Naive thymus-derived CD8-positive, alpha-beta T cell (primary cell): ENCODE results near the gene WRNIP1. TPM values are rescaled to one million over a fixed set of nuclear protein-coding genes. Genes with fewer than 3 reads are reported as not detected.
A peak's percentile ranks its signal among the peaks of the same experiment; 100 is the strongest.

ENCODE experiments used
- ATAC-seq, 2 donors: fragments of 150-1000 bp; cut with Tn5 transposase in 1 of 2; sonication (Bioruptor Pico), chemical (Tn5 transposase) in 1 of 2; 1 replicate in 1 of 2; 2 replicates in 1 of 2; pipeline ENCODE4 v1.10.0; 2021; ENCODE audit warnings: mild to moderate bottlenecking in 2 of 2, moderate library complexity in 2 of 2
- POLR2A ChIA-PET: fragments of 350-600 bp; sonication (Branson Sonifier 250); formaldehyde crosslinking; loops from one replicate; lab custom pipeline; 2021; ENCODE audit warnings: antibody characterized with exemption; lab: Charles Lee
- DNase-seq, 10 donors: peaks; one replicate each; pipeline versions ENCODE4 v3.0.0 to v3.0.0-alpha.2; 2020 to 2022
- H3K27ac Mint-ChIP-seq, 10 donors: one replicate each; pipeline ENCODE4 v1.8.0; 2020 to 2022; ENCODE audit warnings: mild to moderate bottlenecking in 10 of 10, mixed read lengths in 10 of 10, moderate library complexity in 4 of 10, inconsistent platforms in 1 of 10
- H3K27me3 Mint-ChIP-seq, 5 donors: one replicate each; pipeline ENCODE4 v1.8.0; 2021 to 2022; ENCODE audit warnings: mixed read lengths in 5 of 5
- H3K36me3 Mint-ChIP-seq, 3 donors: one replicate each; pipeline ENCODE4 v1.8.0; 2020 to 2022; ENCODE audit warnings: mixed read lengths in 3 of 3, mild to moderate bottlenecking in 2 of 3, inconsistent platforms in 1 of 3
- H3K4me1 Mint-ChIP-seq, 4 donors: one replicate each; pipeline ENCODE4 v1.8.0; 2021 to 2022; ENCODE audit warnings: mixed read lengths in 4 of 4
- H3K4me3 Mint-ChIP-seq, 10 donors: one replicate each; pipeline ENCODE4 v1.8.0; 2020 to 2022; ENCODE audit warnings: mild to moderate bottlenecking in 10 of 10, mixed read lengths in 10 of 10, moderate library complexity in 6 of 10, inconsistent platforms in 1 of 10
- H3K9me3 Mint-ChIP-seq, 9 donors: one replicate each; pipeline ENCODE4 v1.8.0; 2020 to 2022; ENCODE audit warnings: mixed read lengths in 9 of 9, mild to moderate bottlenecking in 3 of 9, inconsistent platforms in 1 of 9, moderate library complexity in 1 of 9
- polyA plus RNA-seq, 3 donors: library from polyadenylated mRNA; unstranded; fragments of 300-500 nt; fragmentation: Illumina TruSeq; gene quantifications; one replicate each; pipeline ENCODE4 v1.2.3, GENCODE V29; 2021
- total RNA-seq, 8 experiments: library from RNA in 2 of 8; stranded (reverse) in 2 of 8; gene quantifications; one replicate each; pipeline ENCODE4 v1.2.3 and lab custom pipeline; 2021 to 2026

WRNIP1 gene
- total and polyA plus RNA-seq, 5 experiments from 2014 or later: 33.1 to 61.0 (median 42.0) TPM

DNA sequence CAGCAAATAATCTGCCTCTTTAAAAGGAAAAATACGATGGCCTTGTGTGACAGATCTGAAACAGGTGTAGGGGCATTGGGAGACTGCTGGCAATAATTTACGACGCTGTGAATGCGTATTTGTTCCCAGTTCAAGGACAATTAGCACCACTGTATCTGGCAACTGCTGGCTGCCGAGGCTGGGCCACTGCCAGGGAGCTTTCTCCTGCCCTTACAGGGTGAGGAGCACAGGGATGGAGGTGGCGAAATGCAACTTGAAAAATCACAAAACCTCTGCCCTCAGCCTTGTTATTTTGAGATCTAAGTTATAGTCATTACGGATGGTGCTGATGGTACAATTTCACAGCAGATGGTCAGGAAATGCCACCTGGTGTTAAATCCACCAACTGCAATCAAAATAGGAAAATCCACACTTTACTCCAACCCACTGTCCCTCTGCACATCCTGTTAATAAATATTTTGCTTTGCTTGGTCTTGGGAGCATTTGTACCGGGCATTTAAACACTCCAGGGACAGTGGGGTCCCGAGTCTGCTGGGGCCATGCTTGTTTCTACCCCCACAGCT lies 20.9 kb upstream of the WRNIP1 start:
- Mint-ChIP-seq H3K9me3 (no peaks in the 10 kb centered on the region), H3K27ac (no peak overlapping the region), H3K36me3 (peaks cover 0 to 2% (median 2%) of the 10 kb centered on the region in 3 donors), H3K4me3 (no peak overlapping the region), H3K4me1 (no peaks in the 10 kb centered on the region), H3K27me3 (peaks cover 0 to 2% (median 0%) of the 10 kb centered on the region in 5 donors)
- no peak for DNase-seq
- no peak for ATAC-seq
- POLR2A ChIA-PET: no interaction called here

DNA sequence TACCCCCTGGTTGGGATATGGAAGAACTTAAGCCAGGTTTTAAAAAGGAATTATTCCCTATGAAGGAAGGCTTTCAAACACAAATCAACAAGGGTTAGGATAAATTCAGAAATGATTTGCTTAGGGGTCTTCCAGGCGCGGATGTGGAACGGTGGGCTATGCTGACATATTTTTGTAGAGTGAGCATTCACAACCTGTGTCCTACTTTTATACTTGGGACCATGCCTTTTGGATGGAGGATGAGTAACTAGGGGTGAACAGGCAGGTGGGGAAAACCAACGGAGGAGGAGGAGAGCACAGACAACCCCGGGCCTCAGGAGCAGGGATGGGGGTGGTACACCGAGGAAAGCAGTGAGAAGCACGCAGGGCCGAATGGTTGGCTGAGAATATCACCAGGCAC lies 20.4 kb upstream of the WRNIP1 start:
- Mint-ChIP-seq H3K4me3 (no peak overlapping the region), H3K27me3 (peaks cover 0 to 2% (median 1%) of the 10 kb centered on the region in 5 donors), H3K27ac (peak overlapping the region in 3 of 10 donors; percentile 17 to 84 (median 27)), H3K4me1 (peaks cover 1 to 2% (median 1%) of the 10 kb centered on the region in 4 donors), H3K36me3 (peaks cover 0 to 2% (median 2%) of the 10 kb centered on the region in 3 donors), H3K9me3 (no peaks in the 10 kb centered on the region)
- DNase-seq (no peak), ATAC-seq (no peak)
- POLR2A ChIA-PET: no interaction called here

DNA sequence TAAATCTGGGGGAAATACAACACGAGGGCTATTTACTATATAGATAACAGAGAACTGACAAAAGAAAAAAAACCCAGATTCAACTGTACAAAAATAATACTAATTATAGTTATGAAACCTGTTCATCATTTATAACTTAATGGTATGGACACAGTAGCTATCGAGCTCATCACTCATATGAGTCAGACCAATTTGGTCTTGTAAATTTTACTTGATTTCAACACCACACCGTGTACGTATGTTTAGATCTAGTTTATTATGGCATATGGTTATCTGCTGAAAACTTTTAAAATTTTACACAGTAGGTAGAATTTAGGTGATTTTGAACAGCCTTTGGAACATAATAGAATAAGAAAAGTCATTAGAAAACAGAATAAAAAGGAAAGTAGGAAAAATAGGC lies 19.9 kb upstream of the WRNIP1 start:
- no peaks in the 10 kb centered on the region for H3K9me3 Mint-ChIP-seq
- H3K4me1 Mint-ChIP-seq: peaks cover 3 to 5% (median 4%) of the 10 kb centered on the region in 4 donors
- H3K4me3 Mint-ChIP-seq: no peak overlapping the region
- POLR2A ChIA-PET: no interaction called here
- H3K27ac Mint-ChIP-seq: peak overlapping the region in 2 of 10 donors; percentile 17 to 84
- no peak for DNase-seq
- no peak for ATAC-seq
- H3K27me3 Mint-ChIP-seq: peaks cover 0 to 6% (median 2%) of the 10 kb centered on the region in 5 donors
- peaks cover 0 to 2% (median 2%) of the 10 kb centered on the region in 3 donors for H3K36me3 Mint-ChIP-seq

DNA sequence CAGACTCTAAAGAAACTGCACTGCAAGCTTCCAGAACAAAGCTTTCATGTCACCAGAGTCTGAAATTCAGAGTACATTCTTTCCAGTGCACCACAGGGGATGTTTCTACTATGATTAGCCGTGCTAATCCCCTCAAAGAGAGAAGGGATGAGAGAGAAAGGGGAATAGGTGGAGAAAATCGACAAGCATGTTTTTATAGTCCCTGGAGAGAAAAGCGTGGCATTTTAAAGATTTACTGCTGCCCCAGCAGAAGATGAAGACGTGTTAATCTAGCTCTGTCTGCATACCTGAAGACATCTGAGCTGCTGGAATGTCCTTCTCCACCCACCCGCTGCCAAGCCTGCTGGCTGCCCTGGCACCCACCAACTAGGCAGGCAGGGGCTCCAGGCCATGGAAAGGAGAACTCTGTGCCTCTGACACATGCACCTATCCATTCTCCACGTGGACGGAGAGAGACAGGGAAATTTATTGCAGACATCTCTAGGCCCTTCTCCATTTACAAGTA lies 18.6 kb upstream of the WRNIP1 start:
- Mint-ChIP-seq H3K4me3 (no peak overlapping the region), H3K27ac (no peak overlapping the region), H3K36me3 (peaks cover 0 to 2% (median 2%) of the 10 kb centered on the region in 3 donors)

DNA sequence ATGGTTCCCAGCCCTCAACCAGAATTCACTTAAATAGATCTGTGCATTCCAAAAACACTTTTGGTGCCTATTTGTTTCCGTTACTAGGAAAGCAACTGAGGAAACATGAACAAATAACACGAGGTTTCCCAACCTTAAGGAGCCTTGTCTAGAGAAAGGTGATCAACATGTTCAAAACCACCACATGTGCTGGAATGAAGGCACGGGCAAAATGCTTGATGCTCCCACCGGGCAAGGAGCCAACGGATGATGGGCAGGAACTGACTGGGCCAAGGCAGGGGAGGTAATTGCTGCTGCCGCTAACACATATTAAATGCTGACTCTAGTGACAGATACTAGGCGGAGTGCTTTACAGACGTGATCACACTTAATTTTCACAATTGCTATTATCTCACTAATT lies 17.0 kb upstream of the WRNIP1 start:
- Mint-ChIP-seq H3K27me3 (peaks cover 0 to 13% (median 3%) of the 10 kb centered on the region in 5 donors), H3K4me1 (peaks cover 3 to 10% (median 7%) of the 10 kb centered on the region in 4 donors), H3K27ac (no peak overlapping the region), H3K4me3 (no peak overlapping the region), H3K9me3 (no peaks in the 10 kb centered on the region), H3K36me3 (peaks cover 0 to 2% (median 2%) of the 10 kb centered on the region in 3 donors)
- DNase-seq (no peak), ATAC-seq (no peak)
- POLR2A ChIA-PET: no interaction called here

More for the DNA sequence above, 18.6 kb upstream of the WRNIP1 start:
- POLR2A ChIA-PET: interaction anchor here (1.1 kb wide), 1 partner anchor 19 kb away, joined by 5 read pairs; the partner anchor contains the start of gene WRNIP1
- Mint-ChIP-seq H3K9me3 (no peaks in the 10 kb centered on the region), H3K27me3 (peaks cover 0 to 13% (median 3%) of the 10 kb centered on the region in 5 donors), H3K4me1 (peaks cover 3 to 8% (median 4%) of the 10 kb centered on the region in 4 donors)
- DNase-seq (no peak), ATAC-seq (no peak)

DNA sequence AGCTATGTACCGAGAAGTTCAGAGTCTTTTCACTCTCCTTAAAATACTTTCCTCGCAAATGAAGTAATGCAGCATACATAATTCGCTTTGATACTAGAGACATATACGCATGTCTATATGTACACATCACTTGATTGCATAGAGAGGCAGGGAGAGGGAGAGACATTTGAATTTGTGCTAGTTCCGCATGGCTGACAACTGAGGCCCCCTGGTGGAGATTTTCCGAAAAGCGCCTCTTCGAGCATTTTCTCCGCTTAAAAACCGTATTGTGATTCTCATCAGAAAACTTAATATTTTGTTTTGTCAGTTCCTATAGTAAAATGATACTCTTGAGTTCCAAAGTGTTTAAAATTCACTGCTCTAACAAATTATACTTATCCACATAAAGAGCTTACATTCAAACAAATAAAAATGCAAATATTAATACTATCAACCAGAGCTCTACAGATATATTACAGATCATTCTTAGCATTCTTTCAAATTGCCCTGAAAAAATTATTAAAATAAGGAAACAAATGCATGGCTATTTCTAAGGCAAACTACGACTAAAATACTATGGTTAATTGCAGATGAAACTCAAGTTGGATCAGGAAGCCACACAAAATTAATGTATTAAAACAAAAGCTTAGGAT lies 15.1 kb upstream of the WRNIP1 start:
- ATAC-seq (peak; percentile 67 to 71), DNase-seq (peak in 9 of 10 donors; percentile 50 to 74 (median 68))
- peaks cover 0 to 13% (median 3%) of the 10 kb centered on the region in 5 donors for H3K27me3 Mint-ChIP-seq
- peaks cover 3 to 10% (median 7%) of the 10 kb centered on the region in 4 donors for H3K4me1 Mint-ChIP-seq
- H3K36me3 Mint-ChIP-seq: no peaks in the 10 kb centered on the region
- POLR2A ChIA-PET: interaction anchor here (0.6 to 1.4 kb wide), 2 partner anchors 16 to 17 kb away, joined by 3 to 6 read pairs; partner anchors contain the start of gene WRNIP1
- H3K27ac Mint-ChIP-seq: no peak overlapping the region
- peak overlapping the region in 1 of 10 donors; percentile 15 for H3K4me3 Mint-ChIP-seq
- no peaks in the 10 kb centered on the region for H3K9me3 Mint-ChIP-seq

DNA sequence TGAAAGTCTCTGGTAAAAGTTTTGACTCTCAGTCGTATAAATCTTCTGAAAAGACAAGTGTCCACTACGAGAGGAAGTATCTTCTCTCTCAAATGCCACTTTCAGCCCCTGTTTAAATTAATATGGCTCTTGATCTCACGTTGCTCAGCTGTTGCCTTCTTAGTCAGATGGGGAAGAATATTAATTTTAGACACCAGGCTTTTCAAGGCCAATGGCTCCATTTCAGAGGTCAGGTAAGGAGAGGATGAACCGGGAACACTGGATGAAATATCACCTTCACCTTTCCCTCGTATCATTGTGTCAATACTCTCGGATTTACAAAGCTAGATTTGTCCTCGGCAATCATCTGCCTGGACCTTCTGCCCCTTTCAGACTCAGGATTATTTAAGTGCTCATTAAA lies 14.4 kb upstream of the WRNIP1 start, which contains the start of gene MYLK4:
TSS of gene MYLK4 (minus strand) at position 91 of the 400 bp plus-strand sequence. CDS start 1,628 bp downstream, outside the sequence.
- POLR2A ChIA-PET: interaction anchor here (1.4 kb wide), 1 partner anchor 15 kb away, joined by 6 read pairs; the partner anchor contains the start of gene WRNIP1
- peaks cover 3 to 10% (median 7%) of the 10 kb centered on the region in 4 donors for H3K4me1 Mint-ChIP-seq
- H3K36me3 Mint-ChIP-seq: no peaks in the 10 kb centered on the region
- no peak within 1 kb of the TSS for H3K27ac Mint-ChIP-seq
- H3K9me3 Mint-ChIP-seq: no peaks in the 10 kb centered on the region
- H3K27me3 Mint-ChIP-seq: peaks cover 0 to 13% (median 3%) of the 10 kb centered on the region in 5 donors
- no peak for ATAC-seq
- peak within 1 kb of the TSS in 1 of 10 donors; percentile 15 for H3K4me3 Mint-ChIP-seq
- no peak for DNase-seq

DNA sequence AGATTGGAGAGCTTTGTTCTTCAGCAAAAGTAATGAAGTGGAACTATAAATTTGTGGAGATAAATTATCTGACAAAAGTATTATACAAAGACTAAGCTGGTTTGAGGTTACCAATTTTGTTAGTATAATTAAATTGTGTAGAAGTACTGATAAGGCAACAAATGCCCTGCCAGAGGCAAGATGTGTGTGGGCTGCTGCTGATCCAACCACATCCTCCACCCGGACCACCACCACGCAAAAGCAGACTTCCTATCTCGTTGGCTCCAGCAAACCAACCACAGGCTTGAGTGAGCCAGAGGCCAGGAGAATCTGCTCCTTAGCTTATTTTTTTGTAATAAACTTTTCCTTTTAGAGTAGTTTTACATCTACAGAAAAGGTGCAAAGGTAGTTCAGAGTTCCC lies 13.3 kb upstream of the WRNIP1 start:
- H3K27me3 Mint-ChIP-seq: peaks cover 0 to 13% (median 5%) of the 10 kb centered on the region in 5 donors

DNA sequence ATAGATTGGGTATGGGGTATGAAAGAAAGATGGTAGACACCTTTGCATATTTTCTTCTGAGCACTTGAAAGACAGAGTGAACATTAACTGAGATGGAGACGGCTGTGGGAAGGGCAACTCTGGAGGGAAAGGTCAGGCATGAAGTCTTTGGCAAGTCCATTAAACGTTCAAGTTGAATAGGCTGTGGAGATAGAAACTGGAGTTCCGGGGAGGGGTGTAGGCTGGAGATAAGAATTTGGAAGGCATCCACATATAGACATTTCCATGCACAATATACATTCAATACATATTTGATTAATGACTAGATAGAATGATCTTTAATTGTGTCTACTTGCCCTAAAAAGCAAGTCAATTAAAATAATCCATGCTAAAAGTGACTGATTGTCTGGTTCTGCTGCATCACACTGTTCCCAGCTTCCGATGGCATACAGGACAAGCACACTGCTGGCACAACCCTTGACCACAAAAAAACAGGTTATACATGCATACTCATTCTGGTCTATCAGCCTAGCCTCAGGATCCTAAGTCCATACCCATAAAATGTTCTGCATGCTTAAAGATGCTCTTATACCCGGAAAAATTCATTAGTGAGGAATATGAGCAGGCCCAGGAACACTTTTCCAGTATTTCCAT lies 12.6 kb upstream of the WRNIP1 start:
- POLR2A ChIA-PET: interaction anchor here (0.9 kb wide), 1 partner anchor 11 kb away, joined by 3 read pairs; no protein-coding TSS in a partner anchor
- peaks cover 3 to 10% (median 7%) of the 10 kb centered on the region in 4 donors for H3K4me1 Mint-ChIP-seq
- no peaks in the 10 kb centered on the region for H3K36me3 Mint-ChIP-seq

More for the DNA sequence above, 13.3 kb upstream of the WRNIP1 start:
- peaks cover 3 to 10% (median 7%) of the 10 kb centered on the region in 4 donors for H3K4me1 Mint-ChIP-seq
- DNase-seq (no peak), ATAC-seq (peak in 1 of 2 donors; percentile 50)
- H3K27ac Mint-ChIP-seq: no peak overlapping the region
- POLR2A ChIA-PET: interaction anchor here (0.9 kb wide), 1 partner anchor 12 kb away, joined by 3 read pairs; no protein-coding TSS in a partner anchor
- H3K4me3 Mint-ChIP-seq: no peak overlapping the region
- no peaks in the 10 kb centered on the region for H3K36me3 Mint-ChIP-seq
- no peaks in the 10 kb centered on the region for H3K9me3 Mint-ChIP-seq

DNA sequence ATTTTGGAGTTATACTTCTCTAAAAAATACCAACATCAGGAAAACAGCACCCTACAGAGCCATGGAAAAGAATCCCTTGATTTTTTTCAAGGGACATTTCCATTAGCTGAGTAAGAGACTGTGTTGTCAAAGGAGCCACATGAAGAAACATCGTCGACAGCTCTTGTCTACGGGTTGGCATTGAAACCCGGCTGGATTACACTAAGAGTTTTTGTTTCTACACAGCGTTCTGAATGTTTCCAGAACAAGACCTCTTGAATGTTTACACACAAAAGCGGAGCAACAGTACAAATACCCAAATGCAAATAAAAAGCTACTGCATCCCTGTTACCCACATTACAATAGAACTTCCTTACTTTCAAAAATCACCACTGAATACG lies 12.1 kb upstream of the WRNIP1 start:
- Mint-ChIP-seq H3K27me3 (peaks cover 0 to 13% (median 5%) of the 10 kb centered on the region in 5 donors), H3K4me1 (peaks cover 3 to 10% (median 7%) of the 10 kb centered on the region in 4 donors), H3K36me3 (no peaks in the 10 kb centered on the region), H3K27ac (no peak overlapping the region), H3K4me3 (no peak overlapping the region), H3K9me3 (no peaks in the 10 kb centered on the region)
- DNase-seq (no peak), ATAC-seq (no peak)
- POLR2A ChIA-PET: interaction anchor here (0.7 kb wide), 1 partner anchor 10 kb away, joined by 3 read pairs; no protein-coding TSS in a partner anchor

More for the DNA sequence above, 12.6 kb upstream of the WRNIP1 start:
- no peaks in the 10 kb centered on the region for H3K9me3 Mint-ChIP-seq
- H3K27ac Mint-ChIP-seq: no peak overlapping the region
- ATAC-seq (no peak), DNase-seq (no peak)
- no peak overlapping the region for H3K4me3 Mint-ChIP-seq
- peaks cover 0 to 13% (median 5%) of the 10 kb centered on the region in 5 donors for H3K27me3 Mint-ChIP-seq

DNA sequence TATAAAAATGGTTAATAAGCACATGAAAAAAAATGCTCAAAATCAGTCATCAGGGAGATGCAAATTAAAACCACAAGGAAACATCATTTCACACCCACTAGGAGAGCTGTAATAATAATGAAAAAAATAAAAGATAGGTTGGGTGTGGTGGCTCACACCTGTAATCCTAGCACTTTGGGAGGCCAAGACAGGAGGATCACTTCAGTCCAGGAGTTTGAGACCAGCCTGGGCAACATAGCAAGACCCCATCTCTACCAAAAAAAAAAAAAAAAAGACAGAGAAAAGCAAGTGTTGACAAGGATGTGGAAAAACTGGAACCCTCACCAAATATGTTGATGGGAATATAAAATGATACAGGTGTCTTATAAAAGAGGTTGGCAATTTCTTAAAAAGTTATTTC lies 11.4 kb upstream of the WRNIP1 start:
- peaks cover 3 to 10% (median 7%) of the 10 kb centered on the region in 4 donors for H3K4me1 Mint-ChIP-seq
- POLR2A ChIA-PET: interaction anchor here (0.7 kb wide), 1 partner anchor 9 kb away, joined by 3 read pairs; no protein-coding TSS in a partner anchor
- peaks cover 0 to 13% (median 5%) of the 10 kb centered on the region in 5 donors for H3K27me3 Mint-ChIP-seq

DNA sequence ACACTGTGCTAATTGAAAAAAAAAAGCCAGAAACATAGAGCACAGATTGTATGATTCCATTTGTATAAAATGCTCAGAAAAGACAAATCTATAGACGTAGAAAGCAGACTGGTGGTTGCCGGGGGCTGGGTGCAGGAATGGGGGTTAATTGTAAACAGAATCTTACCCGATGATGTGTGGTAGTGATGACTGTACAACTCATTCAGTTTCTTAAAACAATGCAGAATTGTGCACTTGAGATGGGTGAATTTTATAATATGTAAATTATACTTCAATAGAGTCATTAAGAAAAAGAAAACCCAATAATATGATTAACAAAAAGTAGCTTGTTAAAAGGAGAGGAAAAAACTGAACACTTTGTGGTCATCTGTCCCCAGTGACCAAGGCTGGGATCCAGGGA lies 10.8 kb upstream of the WRNIP1 start:
- no peaks in the 10 kb centered on the region for H3K9me3 Mint-ChIP-seq
- peaks cover 0 to 13% (median 3%) of the 10 kb centered on the region in 5 donors for H3K27me3 Mint-ChIP-seq
- no peak for DNase-seq
- no peaks in the 10 kb centered on the region for H3K36me3 Mint-ChIP-seq
- peaks cover 3 to 10% (median 7%) of the 10 kb centered on the region in 4 donors for H3K4me1 Mint-ChIP-seq
- ATAC-seq: no peak
- POLR2A ChIA-PET: no interaction called here
- H3K4me3 Mint-ChIP-seq: no peak overlapping the region
- H3K27ac Mint-ChIP-seq: no peak overlapping the region

More for the DNA sequence above, 11.4 kb upstream of the WRNIP1 start:
- no peak for DNase-seq
- Mint-ChIP-seq H3K27ac (no peak overlapping the region), H3K36me3 (no peaks in the 10 kb centered on the region), H3K9me3 (no peaks in the 10 kb centered on the region), H3K4me3 (no peak overlapping the region)
- ATAC-seq: no peak
